Stimulated activated CD8-positive, alpha-beta memory T cell treated with anti-CD3 and anti-CD28 coated beads, Interleukin-12 subunit alpha, Interleukin-12 subunit beta, amount 100 ng/mL, for 24 hours (primary cell): ENCODE measurements around the gene SULT1E1.

Experiments
- DNase-seq: peaks from one replicate; pipeline ENCODE4 v3.0.0-alpha.2; 2020; ENCODE audit errors: extremely low read depth

SULT1E1 gene

GRCh38 chr4:69860052-69860451 is at the start of gene SULT1E1:
Gene SULT1E1, minus strand, starts transcription at chr4:69860145. Its CDS starts 2,501 bp downstream, at chr4:69857644.
- no peak for DNase-seq

DNA sequence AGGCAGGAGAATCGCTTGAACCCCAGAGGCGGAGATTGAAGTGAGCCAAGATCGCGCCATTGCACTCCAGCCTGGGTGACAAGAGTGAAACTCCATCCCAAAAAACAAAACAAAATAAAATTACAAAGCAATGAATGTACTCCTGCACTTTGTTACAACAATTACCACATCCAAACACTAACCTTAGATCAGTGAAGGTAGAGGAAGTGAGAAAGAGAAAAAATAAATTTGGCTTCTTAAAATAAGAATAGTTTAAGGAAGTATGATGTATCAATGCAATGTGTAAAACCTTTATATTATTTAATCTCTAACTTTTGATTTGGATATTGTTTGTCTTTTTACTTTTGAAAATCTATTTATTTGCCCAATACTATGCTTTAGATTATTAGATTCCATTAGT is 49.2 kb upstream of the SULT1E1 start:
- no peak for DNase-seq

- no peak for DNase-seq
Observed at GRCh38 chr4:69907151-69907550, 47.2 kb upstream of the SULT1E1 start.

GRCh38 chr4:69896530-69897116 is 36.7 kb upstream of the SULT1E1 start:
- DNase-seq, result no peak

DNA sequence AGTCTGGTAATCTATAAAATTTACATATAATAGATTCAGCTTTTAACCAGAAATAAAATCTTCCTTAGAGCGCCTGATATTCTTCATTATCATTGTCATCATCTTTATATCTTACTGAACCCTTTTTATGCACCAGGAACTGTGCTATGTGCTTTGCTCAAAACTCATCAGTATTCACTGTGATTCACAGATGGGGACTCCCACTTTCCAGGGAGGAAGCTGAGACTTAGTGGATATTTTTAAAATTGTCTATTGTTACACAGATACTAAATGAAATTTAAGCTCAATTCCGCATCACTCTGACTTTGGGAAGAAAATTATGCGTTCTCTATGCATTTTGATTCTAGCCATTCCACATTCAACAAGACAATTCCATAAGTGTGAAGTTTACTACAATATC is 34.8 kb upstream of the SULT1E1 start:
- no peak for DNase-seq

DNA sequence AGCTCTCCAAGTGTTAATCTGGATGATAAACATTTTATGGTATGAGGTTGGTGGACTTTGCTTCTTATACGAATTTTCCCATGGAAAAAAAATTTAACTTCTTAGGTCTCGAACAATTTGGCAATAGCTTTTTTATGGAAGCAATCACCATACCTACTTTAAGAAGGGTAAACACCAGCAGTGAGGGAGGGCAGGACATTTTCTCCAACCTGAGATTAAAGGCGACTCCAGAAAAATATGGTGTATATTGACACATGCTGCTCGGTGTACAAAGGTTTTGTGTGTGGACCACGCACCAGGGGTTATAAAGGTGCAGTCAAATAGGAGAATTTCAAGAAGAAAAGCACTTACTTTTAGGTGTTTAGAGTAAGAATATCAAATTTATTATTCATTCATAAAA is 34.2 kb upstream of the SULT1E1 start:
- no peak for DNase-seq

GRCh38 chr4:69888336-69888735 is 28.4 kb upstream of the SULT1E1 start:
- DNase-seq, result no peak

- no peak for DNase-seq
Observed at GRCh38 chr4:69882150-69882549, 22.2 kb upstream of the SULT1E1 start.

- no peak for DNase-seq
Observed at GRCh38 chr4:69881173-69881773, 21.3 kb upstream of the SULT1E1 start.

- no peak for DNase-seq
Observed at GRCh38 chr4:69878250-69878649, 18.3 kb upstream of the SULT1E1 start.

GRCh38 chr4:69877453-69877852 is 17.5 kb upstream of the SULT1E1 start:
- DNase-seq, result no peak

- no peak for DNase-seq
Observed at GRCh38 chr4:69876071-69876470, 16.1 kb upstream of the SULT1E1 start.

- no peak for DNase-seq
Observed at GRCh38 chr4:69875576-69875975, 15.6 kb upstream of the SULT1E1 start.

DNA sequence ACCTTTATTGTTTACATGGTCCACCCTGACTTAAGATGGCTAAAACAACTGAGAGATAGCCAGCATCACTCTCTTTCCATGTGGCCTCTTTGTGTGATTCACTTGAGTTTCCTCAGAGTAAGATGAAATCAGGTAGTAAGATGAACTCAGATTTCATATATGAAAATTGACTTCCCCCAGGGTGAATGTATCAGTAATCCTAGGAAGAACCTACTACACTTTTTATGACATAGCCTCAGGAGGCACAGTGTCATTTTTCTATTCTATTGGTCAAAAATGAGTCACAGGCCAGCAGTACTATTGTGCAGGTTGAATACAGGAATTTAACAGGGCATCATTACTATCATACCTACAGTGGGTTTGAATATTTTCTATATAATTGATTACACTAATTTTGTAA is 14.6 kb upstream of the SULT1E1 start:
- no peak for DNase-seq

DNA sequence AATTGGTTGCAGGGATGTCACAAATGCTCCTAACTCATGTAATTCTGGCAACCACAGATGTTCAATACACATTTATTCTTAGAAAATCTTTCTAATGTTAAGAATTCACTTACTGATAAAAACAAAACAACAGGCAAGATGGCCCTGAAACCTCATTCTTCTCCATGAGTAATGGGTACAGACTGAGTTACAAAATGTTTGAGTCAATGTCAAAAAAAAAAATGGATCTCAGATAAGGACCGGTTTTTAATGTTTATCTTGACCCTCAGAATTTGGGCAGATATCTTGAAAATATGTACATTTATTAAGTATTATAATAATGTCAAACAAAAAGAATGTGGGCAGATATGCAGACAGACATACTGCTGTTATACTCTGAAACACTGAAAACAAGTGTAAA is 1.8 kb upstream of the SULT1E1 start:
- no peak for DNase-seq

- no peak for DNase-seq
Observed at GRCh38 chr4:69860521-69861298, 765 bp upstream of the SULT1E1 start.

DNA sequence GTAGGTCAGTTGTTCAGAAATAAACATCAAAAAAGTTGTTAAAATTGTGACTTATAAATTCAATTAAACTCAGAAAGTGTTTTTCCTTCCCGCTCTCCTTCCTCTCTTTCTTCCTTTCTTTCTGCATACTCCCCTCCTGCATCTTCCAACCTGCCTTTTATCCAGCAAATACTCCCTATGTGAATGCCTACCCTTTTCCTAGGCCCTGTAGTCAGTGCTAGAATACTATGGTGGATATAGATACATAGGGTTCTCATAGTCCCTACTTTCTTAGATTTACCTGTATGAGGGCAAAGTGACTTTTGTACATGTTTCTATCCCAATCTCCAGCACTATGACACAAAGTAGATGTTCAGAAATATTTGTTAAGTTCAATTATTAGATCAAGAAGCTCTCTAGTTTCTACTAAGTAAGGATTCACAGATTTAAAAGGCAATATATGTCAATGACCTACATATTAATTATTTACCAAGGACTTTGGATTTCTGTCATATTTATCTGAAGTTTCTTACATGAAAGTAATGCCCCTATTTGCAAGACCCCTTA is 732 bp downstream of the SULT1E1 start:
- no peak for DNase-seq

- no peak for DNase-seq
Observed at GRCh38 chr4:69858690-69859089, 1.3 kb downstream of the SULT1E1 start.

GRCh38 chr4:69855822-69856221 is 4.1 kb downstream of the SULT1E1 start:
- no peak for DNase-seq

DNA sequence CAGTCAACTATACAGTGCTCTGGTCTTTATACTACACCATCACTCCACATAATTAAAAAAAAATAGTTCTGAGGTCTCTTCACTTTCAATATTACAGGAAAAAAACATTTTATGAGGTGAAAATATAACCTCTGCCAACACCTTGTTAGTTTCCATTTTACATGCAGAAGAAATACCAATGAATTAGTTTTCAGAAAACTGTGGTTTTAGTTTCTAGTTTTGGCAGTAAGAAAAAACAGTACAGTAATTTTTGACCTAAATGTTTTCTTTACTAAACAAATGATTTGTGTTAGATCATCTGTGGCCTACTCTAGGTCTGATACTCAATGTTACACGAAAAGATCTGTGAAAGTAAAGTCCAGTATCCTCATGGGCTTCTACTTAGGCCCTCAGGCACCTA is 10.0 kb downstream of the SULT1E1 start:
- DNase-seq, result no peak

DNA sequence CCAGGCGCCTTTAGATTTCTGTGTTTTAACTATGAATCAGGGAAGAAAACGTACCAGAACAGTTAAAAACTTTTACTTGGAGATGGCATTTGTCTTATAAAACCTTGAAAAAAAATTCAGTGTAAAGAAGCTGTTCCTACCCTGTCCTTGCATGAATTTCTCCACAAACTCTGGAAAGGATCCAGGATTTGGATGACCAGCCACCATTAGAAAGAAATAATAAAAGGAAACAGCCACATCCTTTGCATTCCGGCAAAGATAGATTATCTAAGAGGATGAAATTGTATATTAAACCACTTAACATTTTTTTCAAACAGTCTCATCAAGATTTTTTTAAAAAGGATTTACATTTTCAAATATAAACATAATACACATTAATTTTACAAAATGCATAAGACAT is 10.6 kb downstream of the SULT1E1 start:
- no peak for DNase-seq

GRCh38 chr4:69848028-69848427 is 11.9 kb downstream of the SULT1E1 start:
- DNase-seq, result no peak

- no peak for DNase-seq
Observed at GRCh38 chr4:69843932-69844331, 16.0 kb downstream of the SULT1E1 start.
